Esophagus muscularis mucosa (tissue), 3 donors: ENCODE data around the gene OIP5.

Source experiments
- CTCF ChIP-seq, 3 experiments: fragments of 200-600 bp in 2 of 3; fragments of 450-650 bp in 1 of 3; sonication (generic) in 2 of 3; IDR thresholded peaks; one replicate each; pipeline ENCODE4 v1.5.1; 2017 to 2019; ENCODE audit warnings: antibody characterized with exemption in 3 of 3, mild to moderate bottlenecking in 2 of 3, moderate library complexity in 1 of 3
- POLR2A ChIP-seq: fragments of 450-650 bp; IDR thresholded peaks from one replicate; pipeline ENCODE4 v1.6.1; 2017; ENCODE audit warnings: antibody characterized with exemption, moderate library complexity, mild to moderate bottlenecking, low read depth
- POLR2AphosphoS5 ChIP-seq, 2 donors: sonication (generic); formaldehyde crosslinking; IDR thresholded peaks; one replicate each; pipeline ENCODE4 v1.6.1; 2017; ENCODE audit warnings: antibody characterized with exemption in 2 of 2

- TF ChIP-seq CTCF (IDR thresholded peaks at IDR 0.05) = no peak
- TF ChIP-seq POLR2AphosphoS5 (IDR thresholded peaks at IDR 0.05) = no peak
- no peak for TF ChIP-seq POLR2A
Measured at GRCh38 chr15:41337047-41337446, 4.7 kb upstream of the OIP5 start.
